Mesothelial cell of epicardium (in vitro differentiated cells): ENCODE data around the gene KDM5C. TPM values are rescaled to one million over a fixed set of nuclear protein-coding genes. Genes with fewer than 3 reads are reported as not detected.

ENCODE experiments used
- DNase-seq, 2 experiments: peaks; one replicate each; pipeline ENCODE4 v3.0.0; 2021; ENCODE audit warnings: low spot score in 2 of 2; ENCODE audit not compliant: unreplicated experiment in 2 of 2
- H3K27ac Mint-ChIP-seq: 2 replicates; pipeline ENCODE4 v1.8.0; 2021; ENCODE audit warnings: mixed read lengths
- H3K27me3 Mint-ChIP-seq: 2 replicates; pipeline ENCODE4 v1.8.0; 2021; ENCODE audit warnings: low read depth, mixed read lengths
- H3K36me3 Mint-ChIP-seq: 2 replicates; pipeline ENCODE4 v1.8.0; 2021; ENCODE audit warnings: mixed read lengths
- H3K4me1 Mint-ChIP-seq: 2 replicates; pipeline ENCODE4 v1.8.0; 2021; ENCODE audit warnings: mixed read lengths
- H3K4me3 Mint-ChIP-seq: 2 replicates; pipeline ENCODE4 v1.8.0; 2021; ENCODE audit warnings: mild to moderate bottlenecking, moderate library complexity, mixed read lengths
- H3K9me3 Mint-ChIP-seq: 2 replicates; pipeline ENCODE4 v1.8.0; 2021; ENCODE audit warnings: mixed read lengths
- CTCF ChIP-seq: fragments of 200-600 bp; sonication (generic); IDR thresholded peaks from one replicate; pipeline ENCODE4 v1.5.0; 2021; ENCODE audit warnings: antibody characterized with exemption; ENCODE audit not compliant: unreplicated experiment
- total RNA-seq: library from RNA; stranded (reverse); gene quantifications from 3 replicates; pipeline ENCODE4 v1.2.1, GENCODE V29; 2021

KDM5C gene
- total RNA-seq, 1 donor from 2014 or later = 128 TPM

- DNase-seq = no peak
- no peak for TF ChIP-seq CTCF
- no peak overlapping the region for H3K4me3 Mint-ChIP-seq
- no peaks in the 10 kb centered on the region for H3K27me3 Mint-ChIP-seq
- peaks cover 8% of the 10 kb centered on the region for H3K9me3 Mint-ChIP-seq
- no peaks in the 10 kb centered on the region for H3K4me1 Mint-ChIP-seq
- H3K36me3 Mint-ChIP-seq = peaks cover 9% of the 10 kb centered on the region
- H3K27ac Mint-ChIP-seq = no peak overlapping the region
These were observed 16.6 kb upstream of the KDM5C start for GRCh38 chrX:53241558-53241957.

GRCh38 chrX:53239474-53239873 lies 14.5 kb upstream of the KDM5C start:
- H3K36me3 Mint-ChIP-seq = peaks cover 9% of the 10 kb centered on the region
- no peak overlapping the region for H3K4me3 Mint-ChIP-seq
- H3K4me1 Mint-ChIP-seq = no peaks in the 10 kb centered on the region
- H3K27ac Mint-ChIP-seq = no peak overlapping the region
- peaks cover 2% of the 10 kb centered on the region for H3K9me3 Mint-ChIP-seq
- H3K27me3 Mint-ChIP-seq = no peaks in the 10 kb centered on the region
- TF ChIP-seq CTCF = no peak
- no peak for DNase-seq

- Mint-ChIP-seq H3K4me3 (no peak overlapping the region), H3K9me3 (no peaks in the 10 kb centered on the region), H3K36me3 (peaks cover 7% of the 10 kb centered on the region), H3K27ac (no peak overlapping the region), H3K27me3 (no peaks in the 10 kb centered on the region), H3K4me1 (no peaks in the 10 kb centered on the region)
- TF ChIP-seq CTCF = no peak
- DNase-seq = no peak
These were observed 12.0 kb upstream of the KDM5C start for GRCh38 chrX:53237056-53237455.

- Mint-ChIP-seq H3K27ac (no peak overlapping the region), H3K36me3 (peaks cover 3% of the 10 kb centered on the region), H3K9me3 (no peaks in the 10 kb centered on the region), H3K4me1 (no peaks in the 10 kb centered on the region), H3K4me3 (no peak overlapping the region), H3K27me3 (no peaks in the 10 kb centered on the region)
- TF ChIP-seq CTCF = no peak
- no peak for DNase-seq
These were observed 11.1 kb upstream of the KDM5C start for GRCh38 chrX:53236025-53236679.

- Mint-ChIP-seq H3K9me3 (peaks cover 6% of the 10 kb centered on the region), H3K4me1 (no peaks in the 10 kb centered on the region), H3K27ac (no peak overlapping the region), H3K36me3 (peaks cover 3% of the 10 kb centered on the region), H3K4me3 (no peak overlapping the region), H3K27me3 (no peaks in the 10 kb centered on the region)
- TF ChIP-seq CTCF = no peak
- no peak for DNase-seq
These were observed 10.6 kb upstream of the KDM5C start for GRCh38 chrX:53235566-53235965.

- peaks cover 6% of the 10 kb centered on the region for H3K9me3 Mint-ChIP-seq
These were observed 9.5 kb upstream of the KDM5C start for GRCh38 chrX:53234484-53234883.

More at GRCh38 chrX:53234484-53234883, 9.5 kb upstream of the KDM5C start:
- DNase-seq = no peak
- TF ChIP-seq CTCF = no peak
- no peaks in the 10 kb centered on the region for H3K36me3 Mint-ChIP-seq
- no peak overlapping the region for H3K4me3 Mint-ChIP-seq
- H3K4me1 Mint-ChIP-seq = no peaks in the 10 kb centered on the region
- no peaks in the 10 kb centered on the region for H3K27me3 Mint-ChIP-seq
- H3K27ac Mint-ChIP-seq = no peak overlapping the region
